ENCODE measurements around the gene PIK3R5. TPM values are rescaled to one million over a fixed set of nuclear protein-coding genes. Genes with fewer than 3 reads are reported as not detected.

PIK3R5 gene
- total RNA-seq, 4 donors from 2014 or later = 17.8 to 62.1 (median 22.5) TPM

DNA sequence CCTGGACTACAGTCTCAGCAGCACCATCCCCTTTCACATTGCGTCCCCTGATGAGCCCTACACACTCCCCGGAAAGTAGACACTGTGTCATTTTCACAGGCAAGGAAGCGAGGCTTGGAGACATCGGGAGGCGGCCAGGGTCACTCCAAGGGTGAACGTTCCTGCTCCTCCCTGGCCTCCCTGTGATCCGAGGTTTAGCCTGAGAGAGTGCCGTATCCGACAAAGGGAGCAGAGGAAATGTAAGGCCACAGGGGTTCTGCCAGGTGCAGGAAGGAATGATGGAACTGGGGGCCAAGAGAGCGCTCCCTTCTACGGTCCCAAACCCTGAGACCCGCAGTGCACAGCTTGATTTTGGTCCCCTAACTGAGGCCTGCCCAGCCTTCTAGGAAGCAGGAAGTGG, 90.1 kb downstream of the PIK3R5 start:
- no peak for DNase-seq (ENCODE audit: low spot score in 2 of 2)
- Histone ChIP-seq H3K4me1 (peaks cover 0 to 14% (median 0%) of the 10 kb centered on the region in 4 donors), H3K27ac (no peak overlapping the region), H3K36me3 (no peaks in the 10 kb centered on the region), H3K9me3 (no peaks in the 10 kb centered on the region), H3K4me3 (no peak overlapping the region), H3K27me3 (peaks cover 0 to 11% of the 10 kb centered on the region in 2 donors)
- TF ChIP-seq POLR2A (IDR thresholded peaks at IDR 0.05) (no peak), EP300 (IDR thresholded peaks at IDR 0.05) (no peak)
- TF ChIP-seq, protein P1, sequence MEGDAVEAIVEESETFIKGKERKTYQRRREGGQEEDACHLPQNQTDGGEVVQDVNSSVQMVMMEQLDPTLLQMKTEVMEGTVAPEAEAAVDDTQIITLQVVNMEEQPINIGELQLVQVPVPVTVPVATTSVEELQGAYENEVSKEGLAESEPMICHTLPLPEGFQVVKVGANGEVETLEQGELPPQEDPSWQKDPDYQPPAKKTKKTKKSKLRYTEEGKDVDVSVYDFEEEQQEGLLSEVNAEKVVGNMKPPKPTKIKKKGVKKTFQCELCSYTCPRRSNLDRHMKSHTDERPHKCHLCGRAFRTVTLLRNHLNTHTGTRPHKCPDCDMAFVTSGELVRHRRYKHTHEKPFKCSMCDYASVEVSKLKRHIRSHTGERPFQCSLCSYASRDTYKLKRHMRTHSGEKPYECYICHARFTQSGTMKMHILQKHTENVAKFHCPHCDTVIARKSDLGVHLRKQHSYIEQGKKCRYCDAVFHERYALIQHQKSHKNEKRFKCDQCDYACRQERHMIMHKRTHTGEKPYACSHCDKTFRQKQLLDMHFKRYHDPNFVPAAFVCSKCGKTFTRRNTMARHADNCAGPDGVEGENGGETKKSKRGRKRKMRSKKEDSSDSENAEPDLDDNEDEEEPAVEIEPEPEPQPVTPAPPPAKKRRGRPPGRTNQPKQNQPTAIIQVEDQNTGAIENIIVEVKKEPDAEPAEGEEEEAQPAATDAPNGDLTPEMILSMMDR (IDR thresholded peaks at IDR 0.05) = no peak
- 79 to 84% methylated on average over 12 of the region's 12 CpGs for WGBS, 2 donors

DNA sequence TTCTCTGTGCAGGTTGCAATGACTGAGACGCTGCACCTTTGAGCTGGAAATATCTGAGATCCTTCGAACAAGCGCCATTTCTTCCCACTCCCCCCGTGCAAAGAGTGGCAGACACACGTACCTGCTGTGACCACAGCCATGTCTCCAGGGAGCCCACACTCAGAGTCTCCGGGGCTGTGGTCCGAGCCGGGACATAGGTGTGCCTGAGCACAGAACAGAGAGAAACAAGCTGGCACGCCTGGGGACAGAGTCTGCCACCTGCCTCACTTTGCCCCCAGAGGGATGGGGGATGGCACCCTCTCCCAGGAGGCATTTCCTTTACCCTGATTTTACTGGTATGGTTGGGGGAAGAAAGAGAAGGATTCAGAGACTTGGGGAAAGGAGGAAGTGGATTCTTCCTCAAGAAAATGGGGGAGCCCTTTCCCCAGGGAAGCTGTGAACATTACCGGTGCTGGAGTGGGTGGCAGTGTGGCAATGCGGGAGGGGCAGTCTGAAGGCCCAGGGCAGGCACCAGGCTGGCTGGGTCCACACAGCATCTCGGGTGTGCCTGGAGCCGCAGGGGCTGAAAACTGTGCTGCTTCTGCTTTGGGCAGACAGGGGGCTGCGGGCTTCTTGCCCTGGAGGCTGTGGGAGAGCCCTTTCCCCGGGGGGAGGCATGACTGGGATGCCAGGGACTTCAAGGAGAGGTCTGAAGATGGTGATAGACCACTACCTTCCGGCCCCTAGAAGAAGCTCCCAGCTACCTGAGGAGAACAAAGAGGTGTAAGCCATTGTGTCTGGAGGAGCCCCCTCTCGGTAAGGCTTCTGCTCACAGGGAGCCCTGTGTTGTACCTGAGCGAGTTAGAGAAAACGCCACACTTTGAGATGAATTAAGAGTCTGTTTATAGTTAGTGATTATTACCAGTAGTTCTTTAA, 91.4 kb downstream of the PIK3R5 start:
- Histone ChIP-seq H3K27ac (no peak overlapping the region), H3K27me3 (peaks cover 0 to 11% of the 10 kb centered on the region in 2 donors), H3K4me3 (no peak overlapping the region), H3K9me3 (no peaks in the 10 kb centered on the region), H3K36me3 (no peaks in the 10 kb centered on the region), H3K4me1 (peaks cover 0 to 14% (median 0%) of the 10 kb centered on the region in 4 donors)
- no peak for TF ChIP-seq POLR2A (IDR thresholded peaks at IDR 0.05)
- TF ChIP-seq, protein P1 (IDR thresholded peaks at IDR 0.05) = no peak
- TF ChIP-seq EP300 (IDR thresholded peaks at IDR 0.05) = no peak
- DNase-seq (ENCODE audit: low spot score in 2 of 2) = no peak
- 47 to 62% methylated on average over 19 of the region's 19 CpGs for WGBS, 2 donors

DNA sequence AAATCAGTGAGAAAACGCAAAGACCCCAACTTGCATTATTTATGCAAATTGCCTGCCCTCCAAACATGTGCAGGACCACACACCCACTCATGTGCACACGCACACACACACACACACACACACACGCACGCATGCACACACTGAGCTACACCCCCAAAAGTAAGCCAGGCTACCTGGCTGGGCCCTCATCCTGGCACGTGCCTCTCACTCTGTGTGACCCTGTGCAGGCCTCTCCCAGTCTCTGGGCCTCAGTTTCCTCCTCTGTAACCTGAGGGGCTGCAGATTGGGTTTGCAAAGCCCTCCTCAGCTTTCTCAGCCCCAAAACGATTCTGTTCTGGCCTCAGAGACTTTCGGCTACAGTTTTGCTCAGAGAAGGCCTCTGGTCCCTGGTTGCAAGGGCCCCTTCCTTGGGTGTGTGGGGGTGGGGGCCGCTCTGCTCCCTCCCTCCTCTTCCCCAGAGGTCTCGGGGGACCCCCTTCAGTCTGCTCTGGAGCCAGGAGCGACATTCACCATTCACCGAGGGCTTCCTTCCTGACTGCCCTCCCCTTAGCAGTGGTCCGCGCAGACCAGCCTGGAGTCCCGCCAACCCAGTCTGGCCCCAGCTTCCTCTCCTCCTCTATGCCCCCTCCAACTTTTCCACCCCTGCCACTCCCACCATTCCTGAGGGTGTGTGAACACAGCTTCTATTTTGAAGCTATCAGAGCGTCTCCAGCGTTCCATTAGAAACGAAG, 92.6 kb downstream of the PIK3R5 start:
- no peak overlapping the region for H3K27ac ChIP-seq
- H3K4me3 ChIP-seq = no peak overlapping the region
- no peak for DNase-seq (ENCODE audit: low spot score in 2 of 2)
- H3K4me1 ChIP-seq = peaks cover 0 to 14% (median 0%) of the 10 kb centered on the region in 4 donors
- WGBS, 2 donors = 36 to 37% methylated on average over 17 of the region's 17 CpGs
- H3K9me3 ChIP-seq = no peaks in the 10 kb centered on the region
- peaks cover 0 to 11% of the 10 kb centered on the region in 2 donors for H3K27me3 ChIP-seq
- TF ChIP-seq, protein P1 (IDR thresholded peaks at IDR 0.05) = no peak
- no peak for TF ChIP-seq EP300 (IDR thresholded peaks at IDR 0.05)
- TF ChIP-seq POLR2A (IDR thresholded peaks at IDR 0.05) = no peak
- H3K36me3 ChIP-seq = no peaks in the 10 kb centered on the region

DNA sequence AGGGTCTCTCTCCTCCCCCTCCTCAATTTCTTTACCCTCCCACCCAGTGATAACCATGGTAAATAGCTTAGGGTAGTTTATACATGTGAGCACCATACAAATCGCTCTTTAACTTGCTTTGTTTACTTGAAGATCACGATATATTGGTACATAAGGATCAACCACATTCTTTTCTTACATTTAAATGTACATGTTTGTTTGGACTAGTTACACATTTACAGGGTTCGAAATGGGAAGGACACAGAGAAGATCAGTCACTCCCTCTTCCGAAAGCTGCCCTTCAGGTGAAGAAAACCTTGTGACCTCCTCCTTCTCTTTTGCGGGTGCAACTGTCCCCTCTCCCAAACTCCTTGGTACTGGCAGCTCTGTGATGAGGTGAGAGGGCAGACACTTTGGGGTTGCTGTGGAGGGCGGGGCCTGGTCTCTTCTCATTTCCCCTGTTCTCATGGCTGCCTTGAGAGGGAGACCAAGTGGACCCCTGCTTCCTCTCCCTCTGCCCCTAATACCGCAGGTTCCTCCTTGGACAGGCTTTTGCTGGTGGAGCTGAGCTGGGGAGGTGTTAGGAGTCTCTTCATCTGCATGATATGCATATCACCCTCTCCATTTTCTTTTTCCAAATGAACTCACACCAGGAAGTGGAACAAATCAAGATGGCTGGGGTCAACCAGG, 93.3 kb downstream of the PIK3R5 start:
- Histone ChIP-seq H3K27ac (no peak overlapping the region), H3K4me1 (peaks cover 0 to 14% (median 0%) of the 10 kb centered on the region in 4 donors), H3K36me3 (no peaks in the 10 kb centered on the region), H3K9me3 (no peaks in the 10 kb centered on the region), H3K4me3 (no peak overlapping the region), H3K27me3 (peaks cover 0 to 11% of the 10 kb centered on the region in 2 donors)
- 91 to 93% methylated on average over 7 of the region's 7 CpGs for WGBS, 2 donors
- no peak for DNase-seq (ENCODE audit: low spot score in 2 of 2)
- TF ChIP-seq, protein P1 (IDR thresholded peaks at IDR 0.05) = no peak
- no peak for TF ChIP-seq POLR2A (IDR thresholded peaks at IDR 0.05)
- no peak for TF ChIP-seq EP300 (IDR thresholded peaks at IDR 0.05)

Data from tibial nerve (tissue), 4 donors.